ENCODE measurements around the gene SPATS2. TPM values are rescaled to one million over a fixed set of nuclear protein-coding genes. Genes with fewer than 3 reads are reported as not detected.
A peak's percentile ranks its signal among the peaks of the same experiment; 100 is the strongest.
"Not testable (repeated sequence)": the region's sequence is repeated elsewhere in the genome, so short reads cannot be mapped to it uniquely, and the experiment has no call there.

SPATS2 gene
- total and polyA plus RNA-seq, 4 donors: 21.8 to 44.6 (median 38.1) TPM

- no peak for DNase-seq (ENCODE audit: low read depth in 4 of 6, low spot score in 6 of 6)
- 96% methylated on average over 8 of the region's 12 CpGs for WGBS (ENCODE audit: insufficient coverage)
Measured at GRCh38 chr12:49328816-49329215, 38.4 kb upstream of the SPATS2 start.

GRCh38 chr12:49330032-49330619 is 37.1 kb upstream of the SPATS2 start:
- WGBS (ENCODE audit: insufficient coverage): 95% methylated on average over 4 of the region's 7 CpGs
- H3K36me3 ChIP-seq (ENCODE audit: control insufficient read depth, insufficient read depth, low read length): peaks cover 11% of the 10 kb centered on the region
- peaks cover 39% of the 10 kb centered on the region for H3K27me3 ChIP-seq (ENCODE audit: control insufficient read depth, insufficient read depth, low read length)
- no peak for DNase-seq (ENCODE audit: low read depth in 4 of 6, low spot score in 6 of 6)
- no peak overlapping the region for H3K4me3 ChIP-seq (ENCODE audit: low read depth, low read length)
- peaks cover 34% of the 10 kb centered on the region for H3K4me1 ChIP-seq (ENCODE audit: control insufficient read depth, insufficient read depth, low read length)
- no peaks in the 10 kb centered on the region for H3K9me3 ChIP-seq (ENCODE audit: control insufficient read depth, insufficient read depth, low read length)
- no peak overlapping the region for H3K27ac ChIP-seq (ENCODE audit: low read depth, low read length)

More at GRCh38 chr12:49328816-49329215, 38.4 kb upstream of the SPATS2 start:
- H3K36me3 ChIP-seq (ENCODE audit: control insufficient read depth, insufficient read depth, low read length): peaks cover 11% of the 10 kb centered on the region
- peaks cover 26% of the 10 kb centered on the region for H3K27me3 ChIP-seq (ENCODE audit: control insufficient read depth, insufficient read depth, low read length)
- H3K4me3 ChIP-seq (ENCODE audit: low read depth, low read length): no peak overlapping the region
- peaks cover 28% of the 10 kb centered on the region for H3K4me1 ChIP-seq (ENCODE audit: control insufficient read depth, insufficient read depth, low read length)
- no peaks in the 10 kb centered on the region for H3K9me3 ChIP-seq (ENCODE audit: control insufficient read depth, insufficient read depth, low read length)
- H3K27ac ChIP-seq (ENCODE audit: low read depth, low read length): no peak overlapping the region

DNA sequence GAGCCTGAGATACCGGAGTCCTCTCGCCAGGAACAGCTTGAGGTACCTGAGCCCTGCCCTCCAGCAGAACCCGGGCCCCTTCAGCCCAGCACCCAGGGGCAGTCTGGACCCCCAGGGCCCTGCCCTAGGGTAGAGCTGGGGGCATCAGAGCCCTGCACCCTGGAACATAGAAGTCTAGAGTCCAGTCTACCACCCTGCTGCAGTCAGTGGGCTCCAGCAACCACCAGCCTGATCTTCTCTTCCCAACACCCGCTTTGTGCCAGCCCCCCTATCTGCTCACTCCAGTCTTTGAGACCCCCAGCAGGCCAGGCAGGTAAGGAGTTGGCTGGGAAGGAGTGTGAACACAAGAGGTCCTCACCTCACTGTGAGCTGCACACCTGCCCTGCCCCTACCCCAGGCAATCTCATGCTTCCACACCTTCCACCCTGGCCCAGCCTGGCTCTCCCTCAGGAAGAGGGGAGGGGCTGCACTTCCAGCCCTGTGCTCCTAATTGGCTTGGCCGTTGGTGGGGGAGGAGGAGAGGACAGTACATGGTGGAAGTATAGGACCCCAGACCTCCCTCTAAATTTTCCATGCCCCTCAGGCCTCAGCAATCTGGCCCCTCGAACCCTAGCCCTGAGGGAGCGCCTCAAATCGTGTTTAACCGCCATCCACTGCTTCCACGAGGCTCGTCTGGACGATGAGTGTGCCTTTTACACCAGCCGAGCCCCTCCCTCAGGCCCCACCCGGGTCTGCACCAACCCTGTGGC is 36.5 kb upstream of the SPATS2 start:
- Histone ChIP-seq H3K4me3 (ENCODE audit: low read depth, low read length) (no peak overlapping the region), H3K36me3 (ENCODE audit: control insufficient read depth, insufficient read depth, low read length) (peaks cover 11% of the 10 kb centered on the region), H3K27ac (ENCODE audit: low read depth, low read length) (no peak overlapping the region), H3K4me1 (ENCODE audit: control insufficient read depth, insufficient read depth, low read length) (peaks cover 36% of the 10 kb centered on the region), H3K27me3 (ENCODE audit: control insufficient read depth, insufficient read depth, low read length) (peaks cover 46% of the 10 kb centered on the region), H3K9me3 (ENCODE audit: control insufficient read depth, insufficient read depth, low read length) (no peaks in the 10 kb centered on the region)
- WGBS (ENCODE audit: insufficient coverage): 71% methylated on average over 9 of the region's 14 CpGs
- no peak for DNase-seq (ENCODE audit: low read depth in 4 of 6, low spot score in 6 of 6)

GRCh38 chr12:49331380-49332222 is 35.7 kb upstream of the SPATS2 start:
- H3K4me3 ChIP-seq (ENCODE audit: low read depth, low read length): no peak overlapping the region
- peaks cover 54% of the 10 kb centered on the region for H3K27me3 ChIP-seq (ENCODE audit: control insufficient read depth, insufficient read depth, low read length)
- H3K36me3 ChIP-seq (ENCODE audit: control insufficient read depth, insufficient read depth, low read length): peaks cover 11% of the 10 kb centered on the region
- DNase-seq (ENCODE audit: low read depth in 4 of 6, low spot score in 6 of 6): peak in 3 of 6 donors; percentile 62 to 89 (median 85)
- H3K27ac ChIP-seq (ENCODE audit: low read depth, low read length): no peak overlapping the region
- no peaks in the 10 kb centered on the region for H3K9me3 ChIP-seq (ENCODE audit: control insufficient read depth, insufficient read depth, low read length)
- peaks cover 40% of the 10 kb centered on the region for H3K4me1 ChIP-seq (ENCODE audit: control insufficient read depth, insufficient read depth, low read length)
- WGBS (ENCODE audit: insufficient coverage): 22% methylated on average over 11 of the region's 11 CpGs

- H3K27ac ChIP-seq (ENCODE audit: low read depth, low read length): no peak overlapping the region
- DNase-seq (ENCODE audit: low read depth in 4 of 6, low spot score in 6 of 6): peak in 1 of 6 donors; percentile 3
- 50% methylated on average over 17 of the region's 17 CpGs for WGBS (ENCODE audit: insufficient coverage)
- H3K36me3 ChIP-seq (ENCODE audit: control insufficient read depth, insufficient read depth, low read length): peaks cover 11% of the 10 kb centered on the region
- peaks cover 62% of the 10 kb centered on the region for H3K27me3 ChIP-seq (ENCODE audit: control insufficient read depth, insufficient read depth, low read length)
- H3K9me3 ChIP-seq (ENCODE audit: control insufficient read depth, insufficient read depth, low read length): no peaks in the 10 kb centered on the region
- no peak overlapping the region for H3K4me3 ChIP-seq (ENCODE audit: low read depth, low read length)
- H3K4me1 ChIP-seq (ENCODE audit: control insufficient read depth, insufficient read depth, low read length): peaks cover 48% of the 10 kb centered on the region
Measured at GRCh38 chr12:49332441-49332861, 34.8 kb upstream of the SPATS2 start.

DNA sequence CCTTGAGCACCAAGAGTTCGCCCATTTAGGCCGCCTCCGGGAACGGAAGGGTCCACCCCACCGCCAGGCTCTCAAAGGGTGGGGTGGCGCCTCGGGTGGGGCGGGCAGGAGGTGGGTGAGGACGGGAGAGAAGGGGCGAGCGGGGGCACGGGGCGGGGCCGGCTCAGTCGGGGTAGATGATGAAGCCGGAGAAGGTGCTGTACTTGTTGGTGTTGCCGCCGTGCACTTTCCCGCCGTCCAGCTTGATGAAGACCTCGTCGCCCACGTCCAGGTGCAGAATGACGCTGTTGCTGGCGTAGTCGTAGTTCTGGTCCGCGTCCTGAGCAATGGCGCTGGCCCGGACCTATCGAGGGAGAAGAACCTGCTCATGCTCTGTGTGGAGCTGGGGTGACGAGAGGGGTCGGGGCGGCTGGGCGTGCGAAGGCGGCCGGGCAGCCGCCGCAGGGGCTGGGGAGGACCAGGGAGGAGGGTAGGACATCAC is 34.3 kb upstream of the SPATS2 start:
- Histone ChIP-seq H3K4me3 (ENCODE audit: low read depth, low read length) (no peak overlapping the region), H3K36me3 (ENCODE audit: control insufficient read depth, insufficient read depth, low read length) (peaks cover 11% of the 10 kb centered on the region), H3K27ac (ENCODE audit: low read depth, low read length) (no peak overlapping the region), H3K27me3 (ENCODE audit: control insufficient read depth, insufficient read depth, low read length) (peaks cover 67% of the 10 kb centered on the region), H3K9me3 (ENCODE audit: control insufficient read depth, insufficient read depth, low read length) (no peaks in the 10 kb centered on the region), H3K4me1 (ENCODE audit: control insufficient read depth, insufficient read depth, low read length) (peaks cover 53% of the 10 kb centered on the region)
- WGBS (ENCODE audit: insufficient coverage): 15% methylated on average over 35 of the region's 40 CpGs
- peak in 1 of 6 donors; percentile 2 for DNase-seq (ENCODE audit: low read depth in 4 of 6, low spot score in 6 of 6)

DNA sequence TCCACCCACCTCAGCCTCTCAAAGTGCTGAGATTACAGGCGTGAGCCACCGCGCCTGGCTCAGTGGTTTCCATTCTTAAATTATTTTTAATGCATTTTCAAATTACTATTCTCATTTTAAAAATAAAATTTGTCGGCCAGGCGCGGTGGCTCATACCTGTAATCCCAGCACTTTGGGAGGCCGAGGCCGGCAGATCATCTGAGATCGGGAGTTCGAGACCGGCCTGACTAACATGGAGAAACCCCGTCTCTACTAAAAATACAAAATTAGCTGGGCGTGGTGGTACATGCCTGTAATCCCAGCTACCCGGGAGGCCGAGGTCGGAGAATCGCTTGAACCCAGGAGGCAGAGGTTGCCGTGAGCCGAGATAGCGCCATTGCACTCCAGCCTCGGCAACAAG is 33.5 kb upstream of the SPATS2 start:
- peaks cover 75% of the 10 kb centered on the region for H3K27me3 ChIP-seq (ENCODE audit: control insufficient read depth, insufficient read depth, low read length)
- not testable (repeated sequence) for DNase-seq (ENCODE audit: low read depth in 4 of 6, low spot score in 6 of 6); H3K9me3 ChIP-seq (ENCODE audit: control insufficient read depth, insufficient read depth, low read length); H3K4me3 ChIP-seq (ENCODE audit: low read depth, low read length); H3K27ac ChIP-seq (ENCODE audit: low read depth, low read length)
- WGBS (ENCODE audit: insufficient coverage): 10% methylated on average over 2 of the region's 21 CpGs
- peaks cover 61% of the 10 kb centered on the region for H3K4me1 ChIP-seq (ENCODE audit: control insufficient read depth, insufficient read depth, low read length)
- peaks cover 11% of the 10 kb centered on the region for H3K36me3 ChIP-seq (ENCODE audit: control insufficient read depth, insufficient read depth, low read length)

DNA sequence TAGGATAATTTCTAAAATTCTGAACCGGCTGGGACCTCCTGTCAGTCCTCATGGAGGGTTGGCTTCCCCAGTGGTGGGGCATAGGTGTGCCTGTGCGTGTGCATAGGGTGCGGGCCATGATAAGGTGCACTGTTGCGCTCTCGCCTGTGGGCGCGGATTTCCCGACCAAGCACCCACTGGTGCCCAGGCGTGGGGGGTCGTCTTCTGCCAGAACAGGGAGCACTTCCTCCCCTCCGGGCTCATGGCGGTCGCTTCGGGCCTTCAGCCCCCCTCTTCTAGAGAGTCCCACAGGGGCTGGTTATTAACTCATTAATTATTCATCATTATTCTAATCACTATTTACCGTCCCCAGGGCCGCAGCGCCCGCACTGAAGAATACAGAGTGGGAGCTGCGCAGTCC is 33.0 kb upstream of the SPATS2 start:
- no peak overlapping the region for H3K27ac ChIP-seq (ENCODE audit: low read depth, low read length)
- WGBS (ENCODE audit: insufficient coverage): 33% methylated on average over 17 of the region's 19 CpGs
- DNase-seq (ENCODE audit: low read depth in 4 of 6, low spot score in 6 of 6): no peak
- H3K4me3 ChIP-seq (ENCODE audit: low read depth, low read length): no peak overlapping the region
- no peaks in the 10 kb centered on the region for H3K9me3 ChIP-seq (ENCODE audit: control insufficient read depth, insufficient read depth, low read length)
- H3K4me1 ChIP-seq (ENCODE audit: control insufficient read depth, insufficient read depth, low read length): peaks cover 66% of the 10 kb centered on the region
- peaks cover 11% of the 10 kb centered on the region for H3K36me3 ChIP-seq (ENCODE audit: control insufficient read depth, insufficient read depth, low read length)
- peaks cover 80% of the 10 kb centered on the region for H3K27me3 ChIP-seq (ENCODE audit: control insufficient read depth, insufficient read depth, low read length)

DNA sequence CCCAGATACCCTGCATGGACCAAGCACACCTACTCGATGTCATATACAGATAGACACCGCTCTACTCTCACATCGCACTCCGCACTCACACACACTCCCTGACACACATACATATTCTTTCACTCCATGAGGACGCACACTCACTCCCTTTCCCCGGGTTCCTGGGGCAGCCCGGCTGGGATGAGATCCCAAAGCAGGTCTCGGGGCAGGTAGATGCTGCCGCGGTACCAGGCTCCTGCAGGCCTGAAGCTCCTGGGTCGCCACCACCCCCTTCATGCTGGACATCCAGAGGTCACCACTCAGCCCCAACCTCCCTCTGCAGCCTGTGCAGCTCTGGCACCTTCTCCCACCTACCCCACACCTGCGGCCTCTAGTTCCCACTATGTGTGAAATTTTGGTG is 32.6 kb upstream of the SPATS2 start:
- WGBS (ENCODE audit: insufficient coverage): 35% methylated on average over 11 of the region's 12 CpGs
- Histone ChIP-seq H3K36me3 (ENCODE audit: control insufficient read depth, insufficient read depth, low read length) (peaks cover 11% of the 10 kb centered on the region), H3K27ac (ENCODE audit: low read depth, low read length) (no peak overlapping the region), H3K4me1 (ENCODE audit: control insufficient read depth, insufficient read depth, low read length) (peaks cover 70% of the 10 kb centered on the region), H3K9me3 (ENCODE audit: control insufficient read depth, insufficient read depth, low read length) (no peaks in the 10 kb centered on the region), H3K4me3 (ENCODE audit: low read depth, low read length) (no peak overlapping the region), H3K27me3 (ENCODE audit: control insufficient read depth, insufficient read depth, low read length) (peaks cover 84% of the 10 kb centered on the region)
- DNase-seq (ENCODE audit: low read depth in 4 of 6, low spot score in 6 of 6): peak in 1 of 6 donors; percentile 12
